GM18519 (cell line): ENCODE measurements around the gene WIPI1.
A peak's percentile ranks its signal among the peaks of the same experiment; 100 is the strongest.
"Not testable (repeated sequence)": the region's sequence is repeated elsewhere in the genome, so short reads cannot be mapped to it uniquely, and the experiment has no call there.

ENCODE experiments used
- ATAC-seq: cut with Tn5 transposase; IDR thresholded peaks from one replicate; pipeline ENCODE4 v1.9.1; 2021; ENCODE audit warnings: mild to moderate bottlenecking, moderate library complexity; ENCODE audit not compliant: unreplicated experiment, low FRiP score

WIPI1 gene

GRCh38 chr17:68457168-68457538, at the start of gene WIPI1:
Gene WIPI1 (minus strand): TSS chr17:68457496. CDS start chr17:68457421, 75 bp downstream.
- ATAC-seq, result peak; percentile 11

- no peak for ATAC-seq
Measured at GRCh38 chr17:68505951-68506350, 48.7 kb upstream of the WIPI1 start.

- ATAC-seq, result no peak
Measured at GRCh38 chr17:68501074-68501473, 43.8 kb upstream of the WIPI1 start.

GRCh38 chr17:68499587-68499986, 42.3 kb upstream of the WIPI1 start:
- no peak for ATAC-seq

- ATAC-seq, result no peak
Measured at GRCh38 chr17:68498479-68499326, 41.4 kb upstream of the WIPI1 start.

GRCh38 chr17:68497885-68498319, 40.6 kb upstream of the WIPI1 start:
- ATAC-seq, result peak; percentile 84

GRCh38 chr17:68495081-68495480, 37.8 kb upstream of the WIPI1 start:
- no peak for ATAC-seq

GRCh38 chr17:68492394-68493054, 35.2 kb upstream of the WIPI1 start:
- ATAC-seq, result not testable (repeated sequence)

- no peak for ATAC-seq
Measured at GRCh38 chr17:68491381-68492231, 34.3 kb upstream of the WIPI1 start.

- ATAC-seq, result no peak
Measured at GRCh38 chr17:68489919-68490318, 32.6 kb upstream of the WIPI1 start.

GRCh38 chr17:68484458-68484857, 27.2 kb upstream of the WIPI1 start:
- no peak for ATAC-seq

GRCh38 chr17:68482576-68483041, 25.3 kb upstream of the WIPI1 start:
- no peak for ATAC-seq

GRCh38 chr17:68480885-68481284, 23.6 kb upstream of the WIPI1 start:
- ATAC-seq, result no peak

- no peak for ATAC-seq
Measured at GRCh38 chr17:68470961-68471360, 13.7 kb upstream of the WIPI1 start.

GRCh38 chr17:68468788-68469187, 11.5 kb upstream of the WIPI1 start:
- no peak for ATAC-seq

GRCh38 chr17:68468334-68468733, 11.0 kb upstream of the WIPI1 start:
- ATAC-seq, result no peak

GRCh38 chr17:68463211-68464019, 6.1 kb upstream of the WIPI1 start:
- ATAC-seq, result no peak

- peak; percentile 32 for ATAC-seq
Measured at GRCh38 chr17:68462381-68463210, 5.3 kb upstream of the WIPI1 start.

GRCh38 chr17:68461589-68461988, 4.3 kb upstream of the WIPI1 start:
- no peak for ATAC-seq
